ENCODE measurements around the gene NPHP4. TPM values are rescaled to one million over a fixed set of nuclear protein-coding genes. Genes with fewer than 3 reads are reported as not detected.

NPHP4 gene
- total and polyA plus RNA-seq, 9 of the 15 experiments (the other 6 are each of a cell fraction or from before 2014, with no cell fraction given), result 0.52 to 26.2 (median 6.7) TPM

- TF ChIP-seq ZBTB49 (CRISPR knock-in tag; IDR thresholded peaks at IDR 0.05; ENCODE audit: borderline replicate concordance), result no peak
- peak; percentile 40 for TF ChIP-seq BRD9 (IDR thresholded peaks at IDR 0.05; ENCODE audit: low read depth, partially characterized antibody)
- no peak for TF ChIP-seq IFI16 (CRISPR knock-in tag; IDR thresholded peaks at IDR 0.05)
- TF ChIP-seq FOS (IDR thresholded peaks at IDR 0.05; ENCODE audit: extremely low read depth, insufficient read length), result no peak
- peak; percentile 75; the same call in 1 of the 2 replicates for TF ChIP-seq ESRRA (IDR thresholded peaks at IDR 0.05; ENCODE audit: borderline replicate concordance, low read depth)
- TF ChIP-seq ZBTB2 (IDR thresholded peaks at IDR 0.05), result peak; percentile 45; the same call in 1 of the 2 replicates
- TF ChIP-seq C11orf30 (IDR thresholded peaks at IDR 0.05; ENCODE audit: low read depth), result peak; percentile 97
- peak; percentile 27 for TF ChIP-seq PRDM10 (IDR thresholded peaks at IDR 0.05; ENCODE audit: partially characterized antibody)
- no peak for TF ChIP-seq SAP30 (IDR thresholded peaks at IDR 0.05; ENCODE audit: borderline replicate concordance, insufficient read depth, low read depth, low read length, poor library complexity, severe bottlenecking)
- 0 out of 3 replicates have a peak, but pooled peaks of 1 of the 2 experiments have one; percentile 27 for TF ChIP-seq CBX3 (IDR thresholded peaks at IDR 0.05; ENCODE audit: borderline replicate concordance in 1 of 2, low read length in 2 of 2)
- no peak for TF ChIP-seq KAT7 (CRISPR knock-in tag; IDR thresholded peaks at IDR 0.05; ENCODE audit: borderline replicate concordance)
- peak; percentile 78 for TF ChIP-seq GATAD2A (IDR thresholded peaks at IDR 0.05)
- peak; percentile 88 for TF ChIP-seq DPF2 (IDR thresholded peaks at IDR 0.05)
- no peak for TF ChIP-seq NCOA4 (IDR thresholded peaks at IDR 0.05; ENCODE audit: partially characterized antibody)
- no peak for TF ChIP-seq ZFP1 (CRISPR knock-in tag; IDR thresholded peaks at IDR 0.05)
- TF ChIP-seq, protein P1, sequence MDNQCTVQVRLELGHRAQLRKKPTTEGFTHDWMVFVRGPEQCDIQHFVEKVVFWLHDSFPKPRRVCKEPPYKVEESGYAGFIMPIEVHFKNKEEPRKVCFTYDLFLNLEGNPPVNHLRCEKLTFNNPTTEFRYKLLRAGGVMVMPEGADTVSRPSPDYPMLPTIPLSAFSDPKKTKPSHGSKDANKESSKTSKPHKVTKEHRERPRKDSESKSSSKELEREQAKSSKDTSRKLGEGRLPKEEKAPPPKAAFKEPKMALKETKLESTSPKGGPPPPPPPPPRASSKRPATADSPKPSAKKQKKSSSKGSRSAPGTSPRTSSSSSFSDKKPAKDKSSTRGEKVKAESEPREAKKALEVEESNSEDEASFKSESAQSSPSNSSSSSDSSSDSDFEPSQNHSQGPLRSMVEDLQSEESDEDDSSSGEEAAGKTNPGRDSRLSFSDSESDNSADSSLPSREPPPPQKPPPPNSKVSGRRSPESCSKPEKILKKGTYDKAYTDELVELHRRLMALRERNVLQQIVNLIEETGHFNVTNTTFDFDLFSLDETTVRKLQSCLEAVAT (IDR thresholded peaks at IDR 0.05), result peak in 1 of 2 experiments; percentile 30; a peak in 1 of 4 replicates
- no peak for TF ChIP-seq PHB2 (IDR thresholded peaks at IDR 0.05; ENCODE audit: low read depth)
- no peak; the same call in 1 of the 2 replicates for TF ChIP-seq GATAD2B (IDR thresholded peaks at IDR 0.05; ENCODE audit: borderline replicate concordance)
These were observed 1.6 kb upstream of the NPHP4 start (continued) for GRCh38 chr1:5993556-5994491.
